WTC11 (cell line): ENCODE data around the gene OSTM1. TPM values are rescaled to one million over a fixed set of nuclear protein-coding genes. Genes with fewer than 3 reads are reported as not detected.

Source experiments
- ATAC-seq: fragments of 200-7000 bp; cut with Tn5 transposase; 2 replicates; pipeline ENCODE4 v1.10.0; 2021; ENCODE audit warnings: mild to moderate bottlenecking, moderate library complexity
- CTCF ChIA-PET: fragments of 300-600 bp; sonication (Branson Sonifier 250); formaldehyde crosslinking; loops from one replicate; lab custom pipeline; 2021; ENCODE audit warnings: antibody characterized with exemption; lab: Charles Lee
- POLR2A ChIA-PET: fragments of 350-600 bp; sonication (Branson Sonifier 250); formaldehyde crosslinking; loops from one replicate; lab custom pipeline; 2021; ENCODE audit warnings: antibody characterized with exemption; lab: Charles Lee
- DNase-seq: peaks from one replicate; pipeline ENCODE4 v3.0.0; 2021; ENCODE audit warnings: low spot score
- H3K27ac Mint-ChIP-seq: 2 replicates; pipeline ENCODE4 v1.8.0; 2021; ENCODE audit warnings: mixed read lengths
- H3K27me3 Mint-ChIP-seq: 2 replicates; pipeline ENCODE4 v1.8.0; 2021; ENCODE audit warnings: low read depth, mild to moderate bottlenecking, moderate library complexity, mixed read lengths
- H3K36me3 Mint-ChIP-seq: 2 replicates; pipeline ENCODE4 v1.8.0; 2021; ENCODE audit warnings: mixed read lengths
- H3K4me1 Mint-ChIP-seq: 2 replicates; pipeline ENCODE4 v1.8.0; 2022; ENCODE audit warnings: mixed read lengths
- H3K4me3 Mint-ChIP-seq: 2 replicates; pipeline ENCODE4 v1.8.0; 2021; ENCODE audit warnings: mild to moderate bottlenecking, moderate library complexity, mixed read lengths
- H3K9me3 Mint-ChIP-seq: 2 replicates; pipeline ENCODE4 v1.8.0; 2021; ENCODE audit warnings: mixed read lengths
- ATF3 ChIP-seq: sonication (generic); formaldehyde crosslinking; conservative IDR thresholded peaks from 2 replicates; pipeline ENCODE4 v1.8.1; 2022; ENCODE audit warnings: mild to moderate bottlenecking, missing genetic modification reagents
- ATF6 ChIP-seq: sonication (generic); formaldehyde crosslinking; IDR thresholded peaks from 2 replicates; pipeline ENCODE4 v1.8.1; 2023; ENCODE audit warnings: mild to moderate bottlenecking, missing genetic modification reagents
- CTCF ChIP-seq: fragments of 200-600 bp; IDR thresholded peaks from 2 replicates; pipeline ENCODE4 v1.8.0; 2022; ENCODE audit warnings: antibody characterized with exemption
- ERG ChIP-seq: fragments of 250-450 bp; sonication (Bioruptor Pico); IDR thresholded peaks from 2 replicates; pipeline ENCODE4 v1.8.0; 2021; ENCODE audit warnings: mild to moderate bottlenecking
- ESRRA ChIP-seq: sonication (generic); formaldehyde crosslinking; IDR thresholded peaks from 2 replicates; pipeline ENCODE4 v1.8.1; 2022; ENCODE audit warnings: mild to moderate bottlenecking, missing genetic modification reagents, borderline replicate concordance
- ETV6 ChIP-seq: sonication (generic); formaldehyde crosslinking; IDR thresholded peaks from 2 replicates; pipeline ENCODE4 v1.8.1; 2022; ENCODE audit warnings: mild to moderate bottlenecking, missing genetic modification reagents
- HMGA2 ChIP-seq: fragments of 250-450 bp; sonication (Bioruptor Pico); IDR thresholded peaks from 2 replicates; pipeline ENCODE4 v1.4.0; 2021; ENCODE audit warnings: mild to moderate bottlenecking, moderate library complexity
- NR1H2 ChIP-seq: sonication (generic); formaldehyde crosslinking; IDR thresholded peaks from 2 replicates; pipeline ENCODE4 v1.9.0; 2021; ENCODE audit warnings: mild to moderate bottlenecking, moderate library complexity, missing genetic modification reagents
- SMAD4 ChIP-seq: sonication (generic); formaldehyde crosslinking; IDR thresholded peaks from 2 replicates; pipeline ENCODE4 v1.8.0; 2022; ENCODE audit warnings: mild to moderate bottlenecking, missing genetic modification reagents
- SP1 ChIP-seq: sonication (generic); formaldehyde crosslinking; conservative IDR thresholded peaks from 2 replicates; pipeline ENCODE4 v1.8.1; 2022; ENCODE audit warnings: missing genetic modification reagents
- TEAD1 ChIP-seq: sonication (generic); formaldehyde crosslinking; IDR thresholded peaks from 2 replicates; pipeline ENCODE4 v1.8.0; 2022; ENCODE audit warnings: mild to moderate bottlenecking, missing genetic modification reagents
- TP53 ChIP-seq: sonication (generic); formaldehyde crosslinking; IDR thresholded peaks from 2 replicates; pipeline ENCODE4 v1.8.1; 2023; ENCODE audit warnings: mild to moderate bottlenecking, missing genetic modification reagents
- ZNF425 ChIP-seq: fragments of 250-450 bp; sonication (Bioruptor Pico); conservative IDR thresholded peaks from 2 replicates; pipeline ENCODE4 v1.9.0; 2021; ENCODE audit warnings: mild to moderate bottlenecking
- ZNF512 ChIP-seq: sonication (generic); formaldehyde crosslinking; IDR thresholded peaks from 2 replicates; pipeline ENCODE4 v1.8.1; 2022; ENCODE audit warnings: missing genetic modification reagents, borderline replicate concordance
- ZNF532 ChIP-seq: fragments of 250-450 bp; sonication (Bioruptor Pico); IDR thresholded peaks from 2 replicates; pipeline ENCODE4 v1.9.0; 2021; ENCODE audit warnings: mild to moderate bottlenecking, borderline replicate concordance
- total RNA-seq: library from RNA; stranded (reverse); gene quantifications from 3 replicates; pipeline ENCODE4 v1.2.3, GENCODE V29; 2021

Gene OSTM1
- total RNA-seq, 1 experiment from 2014 or later = 34.1 TPM

GRCh38 chr6:108100003-108100402, 25.5 kb upstream of the OSTM1 start:
- Mint-ChIP-seq H3K4me3 (no peak overlapping the region), H3K27me3 (no peaks in the 10 kb centered on the region), H3K27ac (no peak overlapping the region), H3K36me3 (no peaks in the 10 kb centered on the region), H3K4me1 (no peaks in the 10 kb centered on the region), H3K9me3 (no peaks in the 10 kb centered on the region)
- ChIA-PET POLR2A (no interaction called here), CTCF (no interaction called here)
- no peak for ATAC-seq
- no peak for DNase-seq
- TF ChIP-seq SP1 (no peak), CTCF (no peak), TEAD1 (no peak), ZNF425 (CRISPR knock-in tag) (no peak), ETV6 (CRISPR knock-in tag) (no peak), SMAD4 (CRISPR knock-in tag) (no peak), TP53 (no peak), ESRRA (no peak), ZNF512 (CRISPR knock-in tag) (no peak), ATF3 (CRISPR knock-in tag) (no peak)

- ChIA-PET POLR2A (interaction anchor here (0.6 kb wide), 1 partner anchor 10 kb away, joined by 5 read pairs; no protein-coding TSS in a partner anchor), CTCF (no interaction called here)
- H3K27me3 Mint-ChIP-seq = no peaks in the 10 kb centered on the region
- no peak for ATAC-seq
- no peaks in the 10 kb centered on the region for H3K9me3 Mint-ChIP-seq
- no peak for DNase-seq
- no peaks in the 10 kb centered on the region for H3K4me1 Mint-ChIP-seq
- TF ChIP-seq ERG (CRISPR knock-in tag) = no peak
- no peak overlapping the region for H3K27ac Mint-ChIP-seq
- H3K36me3 Mint-ChIP-seq = no peaks in the 10 kb centered on the region
- H3K4me3 Mint-ChIP-seq = no peak overlapping the region
Observed at GRCh38 chr6:108097882-108098281, 23.3 kb upstream of the OSTM1 start.

- TF ChIP-seq ATF6 (CRISPR knock-in tag) = no peak
- no peak for TF ChIP-seq NR1H2
- no peak for TF ChIP-seq HMGA2 (CRISPR knock-in tag)
- TF ChIP-seq ZNF532 (CRISPR knock-in tag) = no peak
- no peak overlapping the region for H3K27ac Mint-ChIP-seq
- no peaks in the 10 kb centered on the region for H3K9me3 Mint-ChIP-seq
- ATAC-seq (no peak), DNase-seq (no peak)
- ChIA-PET CTCF (no interaction called here), POLR2A (no interaction called here)
- no peak overlapping the region for H3K4me3 Mint-ChIP-seq
- H3K4me1 Mint-ChIP-seq = no peaks in the 10 kb centered on the region; the same call in 1 of the 2 replicates
- no peaks in the 10 kb centered on the region for H3K36me3 Mint-ChIP-seq
- H3K27me3 Mint-ChIP-seq = no peaks in the 10 kb centered on the region
Observed at GRCh38 chr6:108093781-108094300, 19.3 kb upstream of the OSTM1 start.
